Upper lobe of right lung (tissue), 1 donor: Measurements from ENCODE around the gene TGM1. TPM values are rescaled to one million over a fixed set of nuclear protein-coding genes. Genes with fewer than 3 reads are reported as not detected.
A peak's percentile ranks its signal among the peaks of the same experiment; 100 is the strongest.

Experiments
- ATAC-seq: fragments of 200-7000 bp; cut with Tn5 transposase; one replicate; pipeline ENCODE4 v1.9.1; 2020; ENCODE audit warnings: mild to moderate bottlenecking, moderate library complexity
- DNase-seq: peaks from one replicate; pipeline ENCODE4 v3.0.0-alpha.2; 2020
- H3K27ac ChIP-seq: fragments of 200-600 bp; one replicate; pipeline ENCODE4 v1.8.0; 2022
- H3K27me3 ChIP-seq: fragments of 200-600 bp; one replicate; pipeline ENCODE4 v1.8.0; 2022; ENCODE audit warnings: mild to moderate bottlenecking
- H3K36me3 ChIP-seq: fragments of 200-600 bp; one replicate; pipeline ENCODE4 v1.8.0; 2022
- H3K4me1 ChIP-seq: fragments of 200-600 bp; one replicate; pipeline ENCODE4 v1.8.0; 2022
- H3K4me3 ChIP-seq: fragments of 200-600 bp; one replicate; pipeline ENCODE4 v1.8.0; 2022; ENCODE audit warnings: mild to moderate bottlenecking
- H3K9me3 ChIP-seq: fragments of 200-600 bp; one replicate; pipeline ENCODE4 v1.8.0; 2022
- intact Hi-C: fragments of 100-400 bp; cut with DNase I; formaldehyde crosslinking; loops from one replicate; pipeline ENCODE4 v1.11.0; 2022
- total RNA-seq: library from RNA; stranded (reverse); fragmentation: NEBNext Ultra II Directional; extraction: Animal tissue kit (Norgen Biotek cat#: 25700); gene quantifications from one replicate; pipeline ENCODE4 v1.2.1, GENCODE V29; 2021
- TF ChIP-seq, protein P1 (sequence below): fragments of 200-600 bp; IDR thresholded peaks from one replicate; pipeline ENCODE4 v1.8.0; 2022; ENCODE audit warnings: antibody characterized with exemption
- donor health status: DM: no; HTN: yes; CAD: no; lungs with severe emphysema.

The TGM1 gene
- total RNA-seq, 1 donor from 2014 or later = 12.3 TPM

DNA sequence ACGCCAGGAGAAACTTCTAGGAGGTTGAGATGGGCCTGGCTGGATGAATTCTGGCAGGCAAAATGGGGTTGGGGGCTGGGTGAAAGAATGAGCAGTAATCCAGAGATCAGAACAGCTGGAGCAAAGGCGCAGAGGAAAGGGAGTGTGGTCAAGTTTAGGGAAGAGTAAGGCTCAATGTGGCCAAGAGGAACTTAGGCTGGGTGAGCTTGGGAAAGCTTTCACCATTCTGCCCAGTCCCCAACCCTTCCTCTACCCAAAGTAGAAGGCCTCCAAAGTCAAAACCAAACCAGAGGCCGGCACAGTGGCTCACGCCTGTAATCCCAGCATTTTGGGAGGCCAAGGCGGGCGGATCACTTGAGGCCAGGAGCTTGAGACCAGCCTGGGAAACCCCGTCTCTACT lies 18.7 kb upstream of the TGM1 start:
- intact Hi-C loops = no loop called here
- no peak for DNase-seq
- Histone ChIP-seq H3K27me3 (no peaks in the 10 kb centered on the region), H3K9me3 (no peaks in the 10 kb centered on the region), H3K36me3 (no peaks in the 10 kb centered on the region), H3K4me3 (no peak overlapping the region), H3K27ac (peak overlapping the region; percentile 30), H3K4me1 (peaks cover 14% of the 10 kb centered on the region)
- peak; percentile 46 for ATAC-seq
- TF ChIP-seq, protein P1, sequence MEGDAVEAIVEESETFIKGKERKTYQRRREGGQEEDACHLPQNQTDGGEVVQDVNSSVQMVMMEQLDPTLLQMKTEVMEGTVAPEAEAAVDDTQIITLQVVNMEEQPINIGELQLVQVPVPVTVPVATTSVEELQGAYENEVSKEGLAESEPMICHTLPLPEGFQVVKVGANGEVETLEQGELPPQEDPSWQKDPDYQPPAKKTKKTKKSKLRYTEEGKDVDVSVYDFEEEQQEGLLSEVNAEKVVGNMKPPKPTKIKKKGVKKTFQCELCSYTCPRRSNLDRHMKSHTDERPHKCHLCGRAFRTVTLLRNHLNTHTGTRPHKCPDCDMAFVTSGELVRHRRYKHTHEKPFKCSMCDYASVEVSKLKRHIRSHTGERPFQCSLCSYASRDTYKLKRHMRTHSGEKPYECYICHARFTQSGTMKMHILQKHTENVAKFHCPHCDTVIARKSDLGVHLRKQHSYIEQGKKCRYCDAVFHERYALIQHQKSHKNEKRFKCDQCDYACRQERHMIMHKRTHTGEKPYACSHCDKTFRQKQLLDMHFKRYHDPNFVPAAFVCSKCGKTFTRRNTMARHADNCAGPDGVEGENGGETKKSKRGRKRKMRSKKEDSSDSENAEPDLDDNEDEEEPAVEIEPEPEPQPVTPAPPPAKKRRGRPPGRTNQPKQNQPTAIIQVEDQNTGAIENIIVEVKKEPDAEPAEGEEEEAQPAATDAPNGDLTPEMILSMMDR = no peak

DNA sequence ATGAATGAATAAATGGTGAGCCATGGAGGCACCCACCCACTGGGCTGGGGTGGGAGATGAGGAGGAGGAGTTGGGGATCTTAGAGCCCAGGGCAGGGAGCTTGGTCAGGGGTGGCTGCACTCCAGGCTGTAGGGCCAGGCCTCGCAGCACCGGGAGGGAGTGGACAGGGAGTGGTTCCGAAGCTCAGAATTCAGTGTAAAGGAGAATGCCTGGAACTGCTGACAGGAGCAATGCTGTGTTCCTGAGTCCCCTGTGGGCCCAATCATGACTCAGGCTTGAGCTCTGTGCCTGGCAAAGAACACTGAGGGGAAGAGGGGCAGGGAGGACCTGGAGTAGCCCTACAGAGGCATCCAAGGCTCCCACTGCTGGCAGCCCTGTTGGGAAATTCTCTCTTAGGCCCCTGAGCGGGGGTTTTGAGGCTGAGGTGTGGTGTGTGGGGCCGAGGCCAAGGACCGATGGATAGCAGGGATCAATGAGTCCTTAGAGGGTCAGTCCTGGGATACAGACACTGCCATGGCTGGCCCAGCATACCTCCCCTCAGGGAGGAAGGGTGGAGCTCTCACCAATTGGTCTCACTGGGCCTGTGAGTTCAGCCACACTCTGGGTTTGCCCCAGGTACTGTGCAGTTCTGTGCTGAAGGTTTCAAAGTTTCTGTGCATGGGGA lies 18.0 kb upstream of the TGM1 start:
- no peaks in the 10 kb centered on the region for H3K9me3 ChIP-seq
- TF ChIP-seq, protein P1 = no peak
- intact Hi-C loops = no loop called here
- H3K27ac ChIP-seq = no peak overlapping the region
- no peak overlapping the region for H3K4me3 ChIP-seq
- DNase-seq = no peak
- no peaks in the 10 kb centered on the region for H3K27me3 ChIP-seq
- no peak for ATAC-seq
- no peaks in the 10 kb centered on the region for H3K36me3 ChIP-seq
- H3K4me1 ChIP-seq = peaks cover 14% of the 10 kb centered on the region

DNA sequence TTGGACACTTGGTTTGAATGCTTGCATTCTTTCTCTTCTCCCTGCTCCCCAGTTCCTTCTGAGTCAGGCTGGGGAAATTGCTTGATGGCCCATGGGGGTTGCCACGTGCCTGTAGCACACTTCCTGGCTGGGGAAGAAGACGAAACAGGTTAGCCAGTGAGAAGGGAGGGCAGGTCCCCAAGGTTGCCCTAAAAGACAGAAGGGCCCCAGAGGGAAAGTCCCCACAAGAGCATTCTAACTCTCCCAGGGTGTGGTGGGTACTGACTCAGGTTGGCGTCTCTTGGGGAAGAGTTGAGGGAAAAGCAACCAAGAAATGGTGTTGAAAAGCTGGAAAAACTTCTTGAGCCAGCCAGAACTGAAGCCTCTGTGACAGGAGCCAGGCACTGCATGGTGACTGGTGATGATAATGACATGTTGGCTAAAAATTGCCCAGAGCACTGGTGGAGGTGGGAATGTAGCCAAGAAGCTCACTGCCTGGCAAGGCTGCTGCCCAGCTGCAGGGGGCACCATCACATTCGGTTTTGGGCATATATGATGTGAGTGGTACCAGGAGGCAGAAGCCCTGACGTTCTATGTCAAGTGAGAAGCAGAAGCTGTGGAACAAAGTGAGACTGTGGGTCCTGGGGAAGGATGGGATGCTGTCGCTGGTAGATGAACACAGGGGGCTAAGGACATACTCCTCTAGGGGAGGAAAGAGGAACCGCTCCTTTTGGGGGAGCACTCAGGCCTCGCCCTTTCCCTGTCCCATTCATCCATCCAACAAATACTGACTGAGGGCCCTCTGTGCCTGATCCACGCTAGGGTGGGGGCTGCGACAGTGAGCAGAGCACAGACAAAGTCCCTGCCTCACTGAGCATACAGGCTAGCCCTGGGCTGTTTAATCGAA lies 16.6 kb upstream of the TGM1 start:
- H3K4me1 ChIP-seq = peaks cover 21% of the 10 kb centered on the region
- no peak overlapping the region for H3K4me3 ChIP-seq
- TF ChIP-seq, protein P1 = peak; percentile 18
- H3K27me3 ChIP-seq = no peaks in the 10 kb centered on the region
- ATAC-seq (peak; percentile 21), DNase-seq (no peak)
- no peaks in the 10 kb centered on the region for H3K9me3 ChIP-seq
- intact Hi-C loops = no loop called here
- H3K36me3 ChIP-seq = no peaks in the 10 kb centered on the region
- no peak overlapping the region for H3K27ac ChIP-seq

DNA sequence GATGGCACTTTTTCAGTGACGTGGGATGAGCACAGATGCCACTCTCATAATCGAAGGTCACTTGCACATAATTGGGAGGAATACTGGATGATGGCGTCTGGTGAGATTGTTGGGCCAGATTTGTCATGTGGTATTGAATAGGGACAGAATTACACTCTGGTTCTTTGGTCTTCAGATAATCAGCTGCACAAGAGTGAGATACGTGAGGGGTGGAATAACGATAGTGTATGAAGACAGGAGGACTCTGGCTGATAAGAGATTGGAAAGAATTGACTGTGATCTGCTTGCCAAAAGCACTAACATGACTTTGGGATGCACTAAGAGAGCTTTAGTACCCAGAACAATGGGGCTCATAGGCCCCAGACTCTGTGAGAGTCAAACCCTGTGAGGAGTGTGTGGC lies 15.4 kb upstream of the TGM1 start:
- no peaks in the 10 kb centered on the region for H3K27me3 ChIP-seq
- H3K36me3 ChIP-seq = no peaks in the 10 kb centered on the region
- DNase-seq (no peak), ATAC-seq (no peak)
- TF ChIP-seq, protein P1 = no peak
- H3K27ac ChIP-seq = no peak overlapping the region
- peaks cover 30% of the 10 kb centered on the region for H3K4me1 ChIP-seq
- intact Hi-C loops = no loop called here
- no peak overlapping the region for H3K4me3 ChIP-seq
- no peaks in the 10 kb centered on the region for H3K9me3 ChIP-seq

DNA sequence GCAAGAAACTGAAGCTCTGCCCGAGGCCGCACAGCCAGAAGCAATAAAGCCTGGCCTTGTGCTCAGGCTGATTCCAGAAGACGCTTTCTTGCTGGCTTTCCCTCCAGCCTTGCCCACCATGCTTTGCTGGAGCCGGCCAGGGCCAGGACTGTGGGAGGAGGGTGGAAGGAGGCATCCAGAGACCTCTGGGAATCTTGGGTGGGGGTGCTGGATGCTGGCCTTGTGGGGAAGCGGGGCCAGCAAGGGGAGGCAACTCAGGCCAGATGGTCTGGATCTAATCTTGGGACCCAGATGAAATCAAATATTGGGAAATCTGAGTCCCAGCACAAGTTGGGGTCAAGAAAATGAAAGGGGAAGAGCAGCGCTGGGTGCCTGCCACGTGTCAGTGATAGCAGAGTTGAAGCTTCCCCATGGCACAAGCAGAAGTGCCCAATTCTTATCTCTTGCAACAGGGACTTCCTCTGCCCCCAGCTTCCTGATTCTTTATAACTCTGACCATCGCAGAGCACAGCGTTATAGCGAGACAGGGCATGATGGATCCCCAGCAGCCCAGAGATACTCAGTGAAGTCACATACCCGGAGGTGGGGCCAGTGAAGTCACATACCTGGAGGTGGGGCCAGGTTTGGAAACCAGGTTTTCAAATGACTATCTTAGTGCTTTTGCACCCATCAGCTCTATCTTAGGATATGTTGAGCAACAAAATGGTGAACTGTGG lies 14.8 kb upstream of the TGM1 start:
- TF ChIP-seq, protein P1 = no peak
- no peaks in the 10 kb centered on the region for H3K9me3 ChIP-seq
- ATAC-seq = peak; percentile 60
- DNase-seq = no peak
- intact Hi-C loops = no loop called here
- H3K27me3 ChIP-seq = no peaks in the 10 kb centered on the region
- no peaks in the 10 kb centered on the region for H3K36me3 ChIP-seq
- H3K4me1 ChIP-seq = peaks cover 36% of the 10 kb centered on the region
- H3K27ac ChIP-seq = peak overlapping the region; percentile 42
- no peak overlapping the region for H3K4me3 ChIP-seq
